ENCODE measurements around the gene KANK3. TPM values are rescaled to one million over a fixed set of nuclear protein-coding genes. Genes with fewer than 3 reads are reported as not detected.
"Not testable (repeated sequence)": the region's sequence is repeated elsewhere in the genome, so short reads cannot be mapped to it uniquely, and the experiment has no call there.

Gene KANK3
- total RNA-seq, 4 donors from 2014 or later, result 3.2 to 10.5 (median 4.1) TPM

- Histone ChIP-seq H3K4me1 (peaks cover 17 to 34% (median 29%) of the 10 kb centered on the region in 4 donors), H3K36me3 (peaks cover 0 to 7% (median under 1%) of the 10 kb centered on the region in 4 donors), H3K27ac (peak overlapping the region; percentile 73 to 84 (median 83)), H3K27me3 (no peaks in the 10 kb centered on the region), H3K4me3 (peak overlapping the region in 1 of 4 donors; percentile 59), H3K9me3 (no peaks in the 10 kb centered on the region)
- DNase-seq, result peak; percentile 8
- no peak for TF ChIP-seq CTCF (IDR thresholded peaks at IDR 0.05)
- no peak for TF ChIP-seq POLR2A (IDR thresholded peaks at IDR 0.05)
- no peak for TF ChIP-seq POLR2AphosphoS5 (IDR thresholded peaks at IDR 0.05)
- no peak for TF ChIP-seq EP300 (IDR thresholded peaks at IDR 0.05; ENCODE audit: low read depth)
- 87% methylated on average over 4 of the region's 4 CpGs; no CpG with 5 or more reads in 1 of the 2 donors for WGBS, 2 donors (ENCODE audit: low coverage in 1 of 2)
- in situ Hi-C loops (cut with MboI; ENCODE audit: low pct_ligation_motif_present in 1 of 4, low pct_unique_long_range_greater_than_20kb in 1 of 4, low sequenced_read_pairs in 3 of 4) (no loop called here), intact Hi-C loops (cut with DNase I; ENCODE audit: low total_unique reads) (no loop called here)
Observed at GRCh38 chr19:8305798-8306197, 37.3 kb downstream of the KANK3 start.

GRCh38 chr19:8304841-8305621 lies 38.0 kb downstream of the KANK3 start:
- peak; percentile 19 for DNase-seq
- Histone ChIP-seq H3K27ac (peak overlapping the region in 2 of 4 donors; percentile 83), H3K9me3 (no peaks in the 10 kb centered on the region), H3K4me3 (no peak overlapping the region), H3K27me3 (no peaks in the 10 kb centered on the region), H3K36me3 (peaks cover 0 to 5% (median 0%) of the 10 kb centered on the region in 4 donors), H3K4me1 (peaks cover 17 to 34% (median 29%) of the 10 kb centered on the region in 4 donors)
- TF ChIP-seq POLR2AphosphoS5 (IDR thresholded peaks at IDR 0.05) (no peak), CTCF (IDR thresholded peaks at IDR 0.05) (no peak), EP300 (IDR thresholded peaks at IDR 0.05; ENCODE audit: low read depth) (no peak), POLR2A (IDR thresholded peaks at IDR 0.05) (no peak)
- WGBS, 2 donors (ENCODE audit: low coverage in 1 of 2), result 80 to 83% methylated on average over 7 to 33 of the region's 33 CpGs
- in situ Hi-C loops (cut with MboI; ENCODE audit: low pct_ligation_motif_present in 1 of 4, low pct_unique_long_range_greater_than_20kb in 1 of 4, low sequenced_read_pairs in 3 of 4), result no loop called here
- intact Hi-C loops (cut with DNase I; ENCODE audit: low total_unique reads), result no loop called here

DNA sequence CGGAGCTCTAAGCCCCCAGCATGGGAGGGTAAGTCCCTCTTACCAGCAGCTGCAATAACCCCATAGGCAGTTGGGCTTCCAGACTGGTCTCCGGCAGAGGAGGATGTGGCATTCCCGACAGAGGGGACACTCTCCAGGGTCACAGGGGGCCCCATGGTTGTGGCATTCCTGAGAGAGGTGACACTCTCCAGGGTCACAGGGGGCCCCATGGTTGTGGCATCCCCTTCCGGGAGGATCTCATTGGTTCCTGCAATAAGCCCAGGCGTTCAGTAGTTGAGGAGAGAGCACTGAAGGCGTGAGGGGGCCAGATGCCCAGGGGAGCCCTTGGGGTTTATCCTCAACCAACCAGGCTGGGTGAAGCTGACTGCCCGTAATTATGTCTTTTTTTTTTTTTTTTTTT lies 40.3 kb downstream of the KANK3 start:
- DNase-seq, result no peak
- Histone ChIP-seq H3K36me3 (peaks cover 0 to 5% (median 0%) of the 10 kb centered on the region in 4 donors), H3K27ac (no peak overlapping the region), H3K9me3 (no peaks in the 10 kb centered on the region), H3K4me1 (peaks cover 8 to 20% (median 18%) of the 10 kb centered on the region in 4 donors), H3K27me3 (no peaks in the 10 kb centered on the region), H3K4me3 (no peak overlapping the region)
- intact Hi-C loops (cut with DNase I; ENCODE audit: low total_unique reads), result no loop called here
- 79 to 81% methylated on average over 5 to 6 of the region's 7 CpGs for WGBS, 2 donors (ENCODE audit: low coverage in 1 of 2)
- in situ Hi-C loops (cut with MboI; ENCODE audit: low pct_ligation_motif_present in 1 of 4, low pct_unique_long_range_greater_than_20kb in 1 of 4, low sequenced_read_pairs in 3 of 4), result no loop called here
- no peak for TF ChIP-seq POLR2A (IDR thresholded peaks at IDR 0.05)
- TF ChIP-seq POLR2AphosphoS5 (IDR thresholded peaks at IDR 0.05), result no peak
- no peak for TF ChIP-seq CTCF (IDR thresholded peaks at IDR 0.05)
- TF ChIP-seq EP300 (IDR thresholded peaks at IDR 0.05; ENCODE audit: low read depth), result no peak

DNA sequence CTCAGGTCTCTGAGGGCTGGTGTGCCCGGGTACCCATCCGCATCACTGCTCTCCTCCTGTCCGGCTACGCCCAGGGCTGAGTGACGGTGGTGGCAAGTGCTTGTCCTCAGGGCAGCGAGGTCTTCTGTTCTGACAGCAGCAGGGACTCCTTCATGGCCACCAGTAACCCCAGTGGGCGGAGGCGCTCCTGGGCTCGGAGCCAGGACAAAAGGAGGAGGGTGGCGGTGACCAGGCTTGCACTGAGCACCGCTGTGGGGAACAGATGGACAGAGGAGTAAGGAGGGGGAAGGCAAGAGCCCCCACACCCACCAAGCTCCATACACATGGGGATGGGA lies 40.7 kb downstream of the KANK3 start:
- 30 to 55% methylated on average over 2 to 11 of the region's 11 CpGs for WGBS, 2 donors (ENCODE audit: low coverage in 1 of 2)
- H3K4me3 ChIP-seq, result no peak overlapping the region
- TF ChIP-seq POLR2A (IDR thresholded peaks at IDR 0.05) (no peak), POLR2AphosphoS5 (IDR thresholded peaks at IDR 0.05) (no peak), EP300 (IDR thresholded peaks at IDR 0.05; ENCODE audit: low read depth) (no peak), CTCF (IDR thresholded peaks at IDR 0.05) (no peak)
- peaks cover 4 to 16% (median 14%) of the 10 kb centered on the region in 4 donors for H3K4me1 ChIP-seq
- no peak for DNase-seq
- no peaks in the 10 kb centered on the region for H3K27me3 ChIP-seq
- peaks cover 0 to 5% (median 0%) of the 10 kb centered on the region in 4 donors for H3K36me3 ChIP-seq
- intact Hi-C loops (cut with DNase I; ENCODE audit: low total_unique reads) (no loop called here), in situ Hi-C loops (cut with MboI; ENCODE audit: low pct_ligation_motif_present in 1 of 4, low pct_unique_long_range_greater_than_20kb in 1 of 4, low sequenced_read_pairs in 3 of 4) (no loop called here)
- no peaks in the 10 kb centered on the region for H3K9me3 ChIP-seq
- H3K27ac ChIP-seq, result no peak overlapping the region

DNA sequence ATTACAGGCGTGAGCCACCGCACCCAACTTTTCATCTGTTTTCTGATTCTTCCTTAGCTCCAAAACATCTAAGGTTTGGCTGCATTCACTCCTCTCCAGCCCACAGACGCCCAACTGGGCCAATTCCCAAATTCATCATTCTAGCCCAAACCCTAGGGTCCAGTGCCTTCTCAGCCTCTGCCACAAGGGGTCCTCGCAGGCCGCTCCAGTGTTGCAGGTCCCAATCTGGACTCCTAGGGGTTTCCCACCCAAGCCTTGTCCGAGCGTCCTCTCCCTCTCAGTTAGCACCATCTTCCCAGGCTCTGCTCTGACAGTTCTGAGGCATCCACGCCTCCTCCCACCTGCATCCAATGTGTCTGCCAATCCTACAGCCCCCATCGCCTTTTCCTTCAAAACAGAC lies 51.7 kb downstream of the KANK3 start:
- H3K27me3 ChIP-seq; intact Hi-C loops (cut with DNase I; ENCODE audit: low total_unique reads); H3K9me3 ChIP-seq: not testable (repeated sequence)

DNA sequence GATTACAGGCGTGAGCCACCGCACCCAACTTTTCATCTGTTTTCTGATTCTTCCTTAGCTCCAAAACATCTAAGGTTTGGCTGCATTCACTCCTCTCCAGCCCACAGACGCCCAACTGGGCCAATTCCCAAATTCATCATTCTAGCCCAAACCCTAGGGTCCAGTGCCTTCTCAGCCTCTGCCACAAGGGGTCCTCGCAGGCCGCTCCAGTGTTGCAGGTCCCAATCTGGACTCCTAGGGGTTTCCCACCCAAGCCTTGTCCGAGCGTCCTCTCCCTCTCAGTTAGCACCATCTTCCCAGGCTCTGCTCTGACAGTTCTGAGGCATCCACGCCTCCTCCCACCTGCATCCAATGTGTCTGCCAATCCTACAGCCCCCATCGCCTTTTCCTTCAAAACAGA lies 66.6 kb downstream of the KANK3 start:
- H3K9me3 ChIP-seq; intact Hi-C loops (cut with DNase I; ENCODE audit: low total_unique reads); in situ Hi-C loops (cut with MboI; ENCODE audit: low pct_ligation_motif_present in 1 of 4, low pct_unique_long_range_greater_than_20kb in 1 of 4, low sequenced_read_pairs in 3 of 4); DNase-seq; H3K4me1 ChIP-seq; H3K27ac ChIP-seq; H3K27me3 ChIP-seq; H3K4me3 ChIP-seq; H3K36me3 ChIP-seq: not testable (repeated sequence)
- WGBS, 2 donors (ENCODE audit: low coverage in 1 of 2), result no CpG with 5 or more reads among the region's 9 CpGs

More for the DNA sequence above, 51.7 kb downstream of the KANK3 start:
- H3K4me3 ChIP-seq; H3K4me1 ChIP-seq; in situ Hi-C loops (cut with MboI; ENCODE audit: low pct_ligation_motif_present in 1 of 4, low pct_unique_long_range_greater_than_20kb in 1 of 4, low sequenced_read_pairs in 3 of 4); H3K27ac ChIP-seq; H3K36me3 ChIP-seq; DNase-seq: not testable (repeated sequence)
- no CpG with 5 or more reads among the region's 9 CpGs for WGBS, 2 donors (ENCODE audit: low coverage in 1 of 2)

All from transverse colon (tissue), 4 donors.